Neural cell (in vitro differentiated cells): Measurements from ENCODE around the gene MLST8. TPM values are rescaled to one million over a fixed set of nuclear protein-coding genes. Genes with fewer than 3 reads are reported as not detected.

Experiments used
- H2AFZ ChIP-seq: fragments of 200-600, 300-800 bp; sonication (generic), shearing (Covaris generic); 2 replicates; pipeline ENCODE4 v1.6.0; 2014; ENCODE audit warnings: low read depth, mild to moderate bottlenecking, antibody characterized with exemption, low read length, moderate library complexity
- H3F3A ChIP-seq: fragments of 200-600 bp; shearing (Covaris generic); 2 replicates; pipeline ENCODE4 v1.6.1; 2016; ENCODE audit warnings: mild to moderate bottlenecking, moderate library complexity, mixed read lengths, antibody characterized with exemption, low read length; ENCODE audit not compliant: insufficient read depth, poor library complexity, severe bottlenecking
- H3K27ac ChIP-seq: fragments of 200-600, 300-800 bp; sonication (generic), shearing (Covaris generic); 2 replicates; pipeline ENCODE4 v1.5.1; 2014; ENCODE audit warnings: mild to moderate bottlenecking, low read length, moderate library complexity
- H3K27me3 ChIP-seq: fragments of 300-800, 200-600 bp; sonication (generic), shearing (Covaris generic); 2 replicates; pipeline ENCODE4 v1.6.0; 2014; ENCODE audit warnings: mild to moderate bottlenecking, low read depth, low read length, moderate library complexity; ENCODE audit not compliant: insufficient read depth
- H3K36me3 ChIP-seq: fragments of 300-800, 200-600 bp; sonication (generic), shearing (Covaris generic); 2 replicates; pipeline ENCODE4 v1.5.1; 2014; ENCODE audit warnings: mild to moderate bottlenecking, antibody characterized with exemption, low read length, moderate library complexity; ENCODE audit not compliant: insufficient read depth
- H3K4me2 ChIP-seq: fragments of 300-800, 200-600 bp; sonication (generic), shearing (Covaris generic); 2 replicates; pipeline ENCODE4 v1.6.0; 2014; ENCODE audit warnings: mild to moderate bottlenecking, low read length
- H3K4me3 ChIP-seq: fragments of 300-800, 200-600 bp; sonication (generic), shearing (Covaris generic); 2 replicates; pipeline ENCODE4 v1.5.1; 2014; ENCODE audit warnings: mild to moderate bottlenecking, low read length, moderate library complexity
- H3K79me2 ChIP-seq: fragments of 200-600 bp; shearing (Covaris generic); replicated peaks from 2 replicates; pipeline ENCODE4 v1.6.0; 2014; ENCODE audit warnings: mild to moderate bottlenecking, low read length, moderate library complexity; ENCODE audit not compliant: insufficient read depth
- H3K9ac ChIP-seq: fragments of 300-800, 200-600 bp; sonication (generic), shearing (Covaris generic); 2 replicates; pipeline ENCODE4 v1.6.1; 2016; ENCODE audit warnings: mild to moderate bottlenecking, low read length, mixed read lengths
- H3K9me2 ChIP-seq: fragments of 200-600 bp; shearing (Covaris generic); 2 replicates; pipeline ENCODE4 v1.6.1; 2016; ENCODE audit warnings: mild to moderate bottlenecking, low read length, mixed read lengths; ENCODE audit not compliant: insufficient read depth
- H3K9me3 ChIP-seq: fragments of 200-600, 300-800 bp; sonication (generic), shearing (Covaris generic); 2 replicates; pipeline ENCODE4 v1.6.1; 2016; ENCODE audit warnings: mild to moderate bottlenecking, mixed run types, low read length, moderate library complexity, mixed read lengths
- H4K20me1 ChIP-seq: fragments of 200-600 bp; shearing (Covaris generic); 2 replicates; pipeline ENCODE4 v1.6.1; 2016; ENCODE audit warnings: mild to moderate bottlenecking, mixed run types; ENCODE audit not compliant: insufficient read depth
- EP300 ChIP-seq: fragments of 450-650 bp; conservative IDR thresholded peaks from 2 replicates; pipeline ENCODE4 v1.6.1; 2014; ENCODE audit warnings: antibody characterized with exemption, mild to moderate bottlenecking, moderate library complexity; ENCODE audit not compliant: poor library complexity, severe bottlenecking
- EZH2 ChIP-seq: fragments of 200-600, 300-800 bp; shearing (Covaris generic), sonication (generic); IDR thresholded peaks from 2 replicates; pipeline ENCODE4 v1.6.1; 2014; ENCODE audit warnings: antibody characterized with exemption, low read length, borderline replicate concordance, mild to moderate bottlenecking; ENCODE audit not compliant: insufficient read depth, poor library complexity, severe bottlenecking
- MXI1 ChIP-seq: fragments of 450-650 bp; conservative IDR thresholded peaks from 2 replicates; pipeline ENCODE4 v1.6.1; 2014; ENCODE audit warnings: antibody characterized with exemption, mild to moderate bottlenecking; ENCODE audit not compliant: poor library complexity, severe bottlenecking
- POLR2AphosphoS5 ChIP-seq: IDR thresholded peaks from 2 replicates; pipeline ENCODE4 v1.6.1; 2012
- RAD21 ChIP-seq: fragments of 450-650 bp; conservative IDR thresholded peaks from 2 replicates; pipeline ENCODE4 v1.6.1; 2014; ENCODE audit warnings: antibody characterized with exemption, mild to moderate bottlenecking, moderate library complexity
- SMC3 ChIP-seq: fragments of 450-650 bp; conservative IDR thresholded peaks from 2 replicates; pipeline ENCODE4 v1.6.1; 2014; ENCODE audit warnings: antibody characterized with exemption, mild to moderate bottlenecking, moderate library complexity; ENCODE audit not compliant: poor library complexity
- TAF1 ChIP-seq: IDR thresholded peaks from 2 replicates; pipeline ENCODE4 v1.6.1; 2012; ENCODE audit warnings: low read depth
- polyA plus RNA-seq: library from polyadenylated mRNA; depleted of rRNA; stranded (reverse); fragments of >200 nt; gene quantifications from 2 replicates; pipeline ENCODE4 v1.2.3, GENCODE V29; 2014
- TF ChIP-seq, protein P1 (sequence below): IDR thresholded peaks from 2 replicates; pipeline ENCODE4 v1.6.1; 2012; ENCODE audit warnings: borderline replicate concordance
- TF ChIP-seq, protein P2 (sequence below): fragments of 450-650 bp; IDR thresholded peaks from 2 replicates; pipeline ENCODE4 v1.5.1; 2014; ENCODE audit warnings: antibody characterized with exemption, mild to moderate bottlenecking, moderate library complexity; ENCODE audit not compliant: poor library complexity, severe bottlenecking

The MLST8 gene
- polyA plus RNA-seq, 1 donor from 2014 or later: 13.5 TPM

DNA sequence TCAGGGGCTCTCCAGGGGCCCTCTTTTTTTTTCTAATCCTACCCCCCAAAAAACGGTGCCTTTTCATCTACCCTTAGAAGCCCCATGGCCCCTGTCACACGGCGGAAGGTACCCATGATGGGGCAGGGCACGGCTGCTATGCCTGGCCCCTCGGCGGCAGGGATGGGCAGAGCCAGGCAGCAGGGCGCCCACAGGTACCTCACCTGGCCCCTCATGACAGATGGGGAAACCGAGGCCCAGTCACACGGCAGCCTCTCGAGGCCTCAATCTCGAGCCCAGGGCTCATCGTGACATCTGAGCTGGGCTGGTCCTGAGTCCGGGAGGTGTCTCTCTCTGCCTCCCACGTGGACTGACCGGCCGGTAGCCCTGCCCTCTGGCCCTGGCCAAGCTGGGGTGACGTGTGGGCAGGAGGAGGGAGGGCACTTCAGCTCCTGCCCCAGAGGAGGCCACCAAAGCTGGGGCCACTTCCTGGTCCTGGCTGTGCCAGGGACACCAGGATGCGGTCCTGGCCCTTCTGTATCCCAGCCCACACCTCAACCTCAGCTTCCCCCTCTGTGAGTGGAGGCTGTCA lies 38.1 kb upstream of the MLST8 start:
- Histone ChIP-seq H3K4me3 (no peak overlapping the region), H3K79me2 (no peaks in the 10 kb centered on the region), H3K4me2 (no peak overlapping the region), H4K20me1 (no peaks in the 10 kb centered on the region), H3F3A (no peaks in the 10 kb centered on the region), H3K36me3 (no peaks in the 10 kb centered on the region), H3K27me3 (no peaks in the 10 kb centered on the region), H3K27ac (no peak overlapping the region), H3K9ac (no peak overlapping the region), H3K9me3 (no peaks in the 10 kb centered on the region), H3K9me2 (no peaks in the 10 kb centered on the region), H2AFZ (no peak overlapping the region)
- TF ChIP-seq RAD21 (no peak), EZH2 (no peak), SMC3 (no peak), TAF1 (no peak), MXI1 (no peak), EP300 (no peak), POLR2AphosphoS5 (no peak)
- TF ChIP-seq, protein P1, sequence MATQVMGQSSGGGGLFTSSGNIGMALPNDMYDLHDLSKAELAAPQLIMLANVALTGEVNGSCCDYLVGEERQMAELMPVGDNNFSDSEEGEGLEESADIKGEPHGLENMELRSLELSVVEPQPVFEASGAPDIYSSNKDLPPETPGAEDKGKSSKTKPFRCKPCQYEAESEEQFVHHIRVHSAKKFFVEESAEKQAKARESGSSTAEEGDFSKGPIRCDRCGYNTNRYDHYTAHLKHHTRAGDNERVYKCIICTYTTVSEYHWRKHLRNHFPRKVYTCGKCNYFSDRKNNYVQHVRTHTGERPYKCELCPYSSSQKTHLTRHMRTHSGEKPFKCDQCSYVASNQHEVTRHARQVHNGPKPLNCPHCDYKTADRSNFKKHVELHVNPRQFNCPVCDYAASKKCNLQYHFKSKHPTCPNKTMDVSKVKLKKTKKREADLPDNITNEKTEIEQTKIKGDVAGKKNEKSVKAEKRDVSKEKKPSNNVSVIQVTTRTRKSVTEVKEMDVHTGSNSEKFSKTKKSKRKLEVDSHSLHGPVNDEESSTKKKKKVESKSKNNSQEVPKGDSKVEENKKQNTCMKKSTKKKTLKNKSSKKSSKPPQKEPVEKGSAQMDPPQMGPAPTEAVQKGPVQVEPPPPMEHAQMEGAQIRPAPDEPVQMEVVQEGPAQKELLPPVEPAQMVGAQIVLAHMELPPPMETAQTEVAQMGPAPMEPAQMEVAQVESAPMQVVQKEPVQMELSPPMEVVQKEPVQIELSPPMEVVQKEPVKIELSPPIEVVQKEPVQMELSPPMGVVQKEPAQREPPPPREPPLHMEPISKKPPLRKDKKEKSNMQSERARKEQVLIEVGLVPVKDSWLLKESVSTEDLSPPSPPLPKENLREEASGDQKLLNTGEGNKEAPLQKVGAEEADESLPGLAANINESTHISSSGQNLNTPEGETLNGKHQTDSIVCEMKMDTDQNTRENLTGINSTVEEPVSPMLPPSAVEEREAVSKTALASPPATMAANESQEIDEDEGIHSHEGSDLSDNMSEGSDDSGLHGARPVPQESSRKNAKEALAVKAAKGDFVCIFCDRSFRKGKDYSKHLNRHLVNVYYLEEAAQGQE: no peak
- TF ChIP-seq, protein P2, sequence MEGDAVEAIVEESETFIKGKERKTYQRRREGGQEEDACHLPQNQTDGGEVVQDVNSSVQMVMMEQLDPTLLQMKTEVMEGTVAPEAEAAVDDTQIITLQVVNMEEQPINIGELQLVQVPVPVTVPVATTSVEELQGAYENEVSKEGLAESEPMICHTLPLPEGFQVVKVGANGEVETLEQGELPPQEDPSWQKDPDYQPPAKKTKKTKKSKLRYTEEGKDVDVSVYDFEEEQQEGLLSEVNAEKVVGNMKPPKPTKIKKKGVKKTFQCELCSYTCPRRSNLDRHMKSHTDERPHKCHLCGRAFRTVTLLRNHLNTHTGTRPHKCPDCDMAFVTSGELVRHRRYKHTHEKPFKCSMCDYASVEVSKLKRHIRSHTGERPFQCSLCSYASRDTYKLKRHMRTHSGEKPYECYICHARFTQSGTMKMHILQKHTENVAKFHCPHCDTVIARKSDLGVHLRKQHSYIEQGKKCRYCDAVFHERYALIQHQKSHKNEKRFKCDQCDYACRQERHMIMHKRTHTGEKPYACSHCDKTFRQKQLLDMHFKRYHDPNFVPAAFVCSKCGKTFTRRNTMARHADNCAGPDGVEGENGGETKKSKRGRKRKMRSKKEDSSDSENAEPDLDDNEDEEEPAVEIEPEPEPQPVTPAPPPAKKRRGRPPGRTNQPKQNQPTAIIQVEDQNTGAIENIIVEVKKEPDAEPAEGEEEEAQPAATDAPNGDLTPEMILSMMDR: no peak

DNA sequence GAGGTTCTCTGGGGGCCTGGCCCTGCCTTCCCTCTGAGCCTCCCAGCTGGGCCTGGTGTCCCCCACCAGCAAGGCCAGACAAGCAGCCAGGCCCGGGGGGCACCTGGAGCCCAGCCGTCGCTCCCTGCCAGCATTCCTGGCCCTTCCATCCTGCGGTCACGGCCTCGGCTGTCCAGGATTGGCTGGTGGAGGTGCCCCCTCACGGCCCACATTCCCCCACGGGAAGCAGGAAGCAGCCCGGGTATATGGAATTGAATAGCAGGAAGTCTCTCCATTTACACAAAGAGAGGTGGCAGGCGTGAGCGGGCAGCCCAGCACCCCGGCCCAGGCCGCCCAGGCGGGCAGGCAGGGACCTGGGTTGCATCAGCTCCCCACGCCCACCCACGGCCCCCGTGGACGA lies 35.2 kb upstream of the MLST8 start:
- no peaks in the 10 kb centered on the region for H3K9me3 ChIP-seq
- no peak overlapping the region for H3K4me2 ChIP-seq
- no peaks in the 10 kb centered on the region for H3K9me2 ChIP-seq
- no peak overlapping the region for H3K9ac ChIP-seq
- H3K4me3 ChIP-seq: no peak overlapping the region
- no peaks in the 10 kb centered on the region for H3K36me3 ChIP-seq
- no peak overlapping the region for H2AFZ ChIP-seq
- H4K20me1 ChIP-seq: no peaks in the 10 kb centered on the region
- H3K27me3 ChIP-seq: no peaks in the 10 kb centered on the region
- H3K79me2 ChIP-seq: no peaks in the 10 kb centered on the region
- no peak overlapping the region for H3K27ac ChIP-seq
- TF ChIP-seq RAD21 (no peak), EZH2 (no peak), TAF1 (no peak), MXI1 (no peak), SMC3 (no peak), POLR2AphosphoS5 (no peak), EP300 (no peak)
- TF ChIP-seq, protein P2: no peak
- TF ChIP-seq, protein P1: no peak
- H3F3A ChIP-seq: no peaks in the 10 kb centered on the region
